Measurements from ENCODE around the gene RNF43. TPM values are rescaled to one million over a fixed set of nuclear protein-coding genes. Genes with fewer than 3 reads are reported as not detected.

The RNF43 gene
- total and polyA plus RNA-seq, 3 donors from 2014 or later: 9.7 to 22.7 (median 15.6) TPM

DNA sequence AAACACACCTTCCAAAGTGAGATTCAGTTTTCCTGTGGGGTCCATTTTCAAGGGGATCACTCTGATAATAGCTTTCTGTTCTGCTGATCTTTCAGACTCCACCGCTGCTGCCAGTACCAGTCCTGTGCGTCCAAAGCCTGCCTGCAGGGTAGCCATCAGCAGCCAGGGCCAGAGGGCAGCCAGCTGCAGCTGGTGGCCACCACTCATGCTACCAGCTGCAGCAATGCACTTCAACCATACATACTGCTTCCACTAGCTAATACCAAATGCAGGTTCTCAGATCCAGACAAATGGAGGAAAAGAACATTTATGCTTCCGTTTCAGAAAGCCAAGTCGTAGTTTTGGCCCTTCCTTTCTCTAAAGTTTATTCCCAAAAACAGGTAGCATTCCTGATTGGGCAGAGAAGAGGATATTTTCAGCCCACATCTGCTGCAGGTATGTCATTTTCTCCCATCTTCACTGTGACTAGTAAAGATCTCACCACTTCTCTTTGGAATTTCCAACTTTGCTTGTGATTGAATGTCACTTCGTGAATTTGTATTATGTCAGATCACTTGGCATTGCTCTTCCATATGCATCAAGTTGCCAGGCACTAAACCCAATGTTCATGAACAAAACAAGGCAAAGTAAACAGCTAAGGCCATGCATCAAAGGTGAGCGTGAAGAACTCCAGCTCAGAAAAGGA lies 1.8 kb downstream of the RNF43 start:
- WGBS, 2 donors: 63 to 79% methylated on average over 6 of the region's 6 CpGs

DNA sequence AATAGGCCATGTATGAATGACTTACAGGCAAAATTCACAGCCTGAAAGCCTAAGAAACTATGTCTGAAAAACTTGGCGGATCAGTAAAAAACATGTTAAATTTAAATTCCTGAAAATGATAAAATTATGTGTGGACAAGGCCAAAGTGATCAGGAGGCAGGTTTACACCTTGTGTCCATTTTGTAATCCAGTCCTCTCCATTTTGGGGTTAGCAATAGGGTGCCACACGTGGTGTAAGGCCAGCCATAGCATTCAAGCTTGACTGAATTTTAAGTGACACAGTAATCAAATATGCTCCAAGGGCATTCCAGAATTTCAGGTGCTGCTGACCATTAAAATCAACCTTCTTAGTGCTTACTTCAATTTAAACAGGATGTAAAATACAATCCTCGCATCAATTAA lies 2.7 kb downstream of the RNF43 start:
- DNase-seq: peak; percentile 32
- Histone ChIP-seq H3K4me1 (no peaks in the 10 kb centered on the region), H3K27ac (no peak overlapping the region), H3K4me3 (no peak overlapping the region), H3K36me3 (ENCODE audit: low read depth, missing control alignments) (no peaks in the 10 kb centered on the region), H3K9me3 (no peaks in the 10 kb centered on the region), H3K27me3 (no peaks in the 10 kb centered on the region)
- no peak for TF ChIP-seq POLR2A (IDR thresholded peaks at IDR 0.05)
- TF ChIP-seq, protein P1, sequence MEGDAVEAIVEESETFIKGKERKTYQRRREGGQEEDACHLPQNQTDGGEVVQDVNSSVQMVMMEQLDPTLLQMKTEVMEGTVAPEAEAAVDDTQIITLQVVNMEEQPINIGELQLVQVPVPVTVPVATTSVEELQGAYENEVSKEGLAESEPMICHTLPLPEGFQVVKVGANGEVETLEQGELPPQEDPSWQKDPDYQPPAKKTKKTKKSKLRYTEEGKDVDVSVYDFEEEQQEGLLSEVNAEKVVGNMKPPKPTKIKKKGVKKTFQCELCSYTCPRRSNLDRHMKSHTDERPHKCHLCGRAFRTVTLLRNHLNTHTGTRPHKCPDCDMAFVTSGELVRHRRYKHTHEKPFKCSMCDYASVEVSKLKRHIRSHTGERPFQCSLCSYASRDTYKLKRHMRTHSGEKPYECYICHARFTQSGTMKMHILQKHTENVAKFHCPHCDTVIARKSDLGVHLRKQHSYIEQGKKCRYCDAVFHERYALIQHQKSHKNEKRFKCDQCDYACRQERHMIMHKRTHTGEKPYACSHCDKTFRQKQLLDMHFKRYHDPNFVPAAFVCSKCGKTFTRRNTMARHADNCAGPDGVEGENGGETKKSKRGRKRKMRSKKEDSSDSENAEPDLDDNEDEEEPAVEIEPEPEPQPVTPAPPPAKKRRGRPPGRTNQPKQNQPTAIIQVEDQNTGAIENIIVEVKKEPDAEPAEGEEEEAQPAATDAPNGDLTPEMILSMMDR (IDR thresholded peaks at IDR 0.05): no peak
- intact Hi-C loops (cut with DNase I; ENCODE audit: low total_unique reads): no loop called here
- WGBS, 2 donors: 79 to 85% methylated on average over 3 of the region's 3 CpGs

More for the DNA sequence above, 1.8 kb downstream of the RNF43 start:
- Histone ChIP-seq H3K4me1 (no peaks in the 10 kb centered on the region), H3K27ac (no peak overlapping the region), H3K4me3 (peak overlapping the region in 1 of 2 donors; percentile 14), H3K9me3 (no peaks in the 10 kb centered on the region), H3K27me3 (no peaks in the 10 kb centered on the region), H3K36me3 (ENCODE audit: low read depth, missing control alignments) (no peaks in the 10 kb centered on the region)
- intact Hi-C loops (cut with DNase I; ENCODE audit: low total_unique reads): no loop called here
- TF ChIP-seq POLR2A (IDR thresholded peaks at IDR 0.05): no peak
- TF ChIP-seq, protein P1 (IDR thresholded peaks at IDR 0.05): peak in 1 of 3 experiments; percentile 12
- DNase-seq: peak; percentile 71

DNA sequence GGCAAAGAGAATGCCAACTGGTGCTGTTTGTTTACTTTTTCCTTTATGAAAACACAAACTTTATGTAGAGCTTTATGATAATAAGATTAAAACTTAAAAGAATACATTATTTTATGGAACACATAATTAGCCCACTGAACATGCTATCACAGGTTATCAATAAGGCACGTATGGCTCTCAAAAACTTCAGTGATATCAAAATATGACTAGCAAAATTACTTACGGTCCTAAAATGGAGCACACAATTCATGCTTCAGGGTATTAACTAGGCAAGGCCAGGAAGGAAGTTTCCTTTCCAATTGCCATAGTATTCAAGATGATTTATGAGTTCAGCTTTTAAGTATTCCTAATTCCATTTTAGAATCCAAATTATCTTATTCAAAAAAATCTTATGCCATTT lies 3.6 kb downstream of the RNF43 start:
- intact Hi-C loops (cut with DNase I; ENCODE audit: low total_unique reads): no loop called here
- H3K27ac ChIP-seq: no peak overlapping the region
- no peaks in the 10 kb centered on the region for H3K9me3 ChIP-seq
- no peak for DNase-seq
- TF ChIP-seq, protein P1 (IDR thresholded peaks at IDR 0.05): no peak
- TF ChIP-seq POLR2A (IDR thresholded peaks at IDR 0.05): no peak
- H3K4me3 ChIP-seq: no peak overlapping the region
- H3K4me1 ChIP-seq: no peaks in the 10 kb centered on the region
- no peaks in the 10 kb centered on the region for H3K36me3 ChIP-seq (ENCODE audit: low read depth, missing control alignments)
- H3K27me3 ChIP-seq: no peaks in the 10 kb centered on the region
- 53 to 54% methylated on average over 2 of the region's 2 CpGs for WGBS, 2 donors

DNA sequence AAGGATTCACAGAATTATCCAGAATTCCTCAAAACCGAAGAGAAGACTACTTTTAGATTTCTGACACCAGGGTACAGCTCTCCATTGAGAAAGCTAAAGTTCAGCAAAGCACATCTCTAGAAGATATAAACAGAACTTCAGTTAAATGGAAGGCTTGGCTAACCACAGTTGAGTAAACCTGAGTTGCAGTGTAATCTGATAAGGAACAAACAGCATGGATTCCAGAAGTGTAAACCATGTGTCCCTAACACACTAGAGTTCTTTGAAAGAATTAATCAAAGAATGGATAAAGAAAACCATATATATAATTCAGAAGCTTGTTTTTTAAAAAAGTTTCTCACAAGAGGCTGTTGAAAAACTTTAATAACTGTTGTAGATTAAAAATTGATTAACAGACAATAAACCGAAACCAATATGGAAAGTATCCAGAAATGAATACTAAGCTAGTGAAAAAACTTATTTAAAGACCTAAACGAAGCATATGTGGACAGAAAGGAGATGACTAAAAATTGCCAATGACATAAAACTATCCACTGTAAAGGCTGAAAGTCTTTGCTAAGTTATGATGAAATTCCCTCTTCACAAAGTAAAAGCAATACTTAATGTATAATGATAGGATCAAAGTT lies 4.3 kb downstream of the RNF43 start:
- Histone ChIP-seq H3K4me3 (no peak overlapping the region), H3K9me3 (no peaks in the 10 kb centered on the region), H3K36me3 (ENCODE audit: low read depth, missing control alignments) (no peaks in the 10 kb centered on the region), H3K27ac (no peak overlapping the region), H3K4me1 (no peaks in the 10 kb centered on the region), H3K27me3 (no peaks in the 10 kb centered on the region)
- WGBS, 2 donors: 78 to 84% methylated on average over 3 of the region's 3 CpGs
- intact Hi-C loops (cut with DNase I; ENCODE audit: low total_unique reads): no loop called here
- DNase-seq: no peak
- TF ChIP-seq, protein P1 (IDR thresholded peaks at IDR 0.05): no peak
- TF ChIP-seq POLR2A (IDR thresholded peaks at IDR 0.05): no peak
